DMS79 treated with DMSO at 0.1 percent for 48 hours (cell line): ENCODE results near the gene JSRP1.

Experiments used
- DNase-seq: peaks from one replicate; lab custom pipeline; 2025; lab: John Stamatoyannopoulos, UW

The JSRP1 gene

GRCh38 chr19:2246801-2247361 is 9.3 kb downstream of the JSRP1 start:
- no peak for DNase-seq

DNA sequence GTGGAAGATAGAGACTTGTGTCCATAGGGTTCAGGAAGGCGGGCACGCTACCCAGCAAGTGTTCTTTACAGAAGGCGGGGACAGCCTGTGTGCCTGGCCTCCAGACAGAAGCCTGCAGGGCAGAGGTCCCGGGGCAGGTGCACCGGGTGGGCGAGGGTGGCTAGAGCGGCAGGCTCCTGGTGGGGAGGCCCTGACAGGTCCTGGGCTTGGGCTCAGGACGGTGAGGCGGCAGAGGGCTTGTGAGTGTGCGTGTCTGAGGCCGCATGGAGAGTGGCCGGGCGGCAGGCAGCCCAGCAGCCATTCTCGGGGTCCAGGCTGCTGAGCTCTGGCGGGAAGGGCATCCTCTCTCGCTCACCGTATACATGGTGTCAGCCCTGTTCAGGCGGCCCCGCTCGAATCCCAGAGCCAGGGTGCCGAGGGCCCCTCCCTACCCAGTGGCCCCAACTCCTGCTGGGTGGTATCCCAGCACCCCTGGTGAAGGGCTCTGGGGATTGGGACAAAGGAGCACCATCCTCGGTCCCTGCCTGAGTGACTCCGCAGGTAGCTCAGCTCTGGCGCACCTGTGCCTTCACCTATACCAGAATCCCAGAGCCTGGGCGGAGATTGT is 10.1 kb downstream of the JSRP1 start:
- DNase-seq, result no peak

DNA sequence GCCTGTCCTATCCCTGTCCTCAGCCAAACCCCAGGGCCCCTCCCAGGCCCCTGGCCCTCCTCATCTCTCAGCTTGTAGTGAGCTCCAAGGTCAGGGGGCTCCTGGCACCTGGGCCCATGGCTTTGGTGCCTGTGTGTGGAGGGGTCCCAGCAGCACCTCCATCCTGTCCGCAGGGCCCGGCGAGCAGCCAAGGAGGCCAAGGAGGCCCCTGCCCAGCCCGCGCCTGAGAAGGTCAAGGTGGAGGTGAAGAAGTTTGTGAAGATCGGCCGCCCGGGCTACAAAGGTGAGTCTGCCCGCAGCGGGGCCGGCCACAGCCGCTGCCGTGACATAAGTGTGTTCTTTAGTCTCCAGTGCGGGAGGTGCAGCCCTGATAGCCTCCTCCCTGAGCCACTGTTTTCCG is 10.9 kb downstream of the JSRP1 start:
- DNase-seq, result no peak

DNA sequence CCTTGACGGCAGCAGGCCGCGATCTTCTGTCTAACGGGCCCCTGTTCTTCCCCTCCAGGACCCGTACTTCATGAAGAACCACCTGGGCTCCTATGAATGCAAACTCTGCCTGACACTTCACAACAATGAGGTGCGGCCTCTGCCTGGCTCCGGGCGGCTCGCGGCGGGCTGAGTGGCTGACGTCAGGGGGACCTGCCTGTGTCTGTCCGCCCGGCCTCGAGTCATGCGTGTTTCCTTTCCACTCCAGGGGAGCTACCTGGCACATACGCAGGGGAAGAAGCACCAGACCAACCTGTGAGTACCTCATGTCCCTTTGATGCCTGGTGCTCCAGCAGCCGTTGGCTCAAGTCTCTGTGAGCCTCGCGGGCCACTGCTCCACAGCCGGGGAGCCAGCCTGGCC is 11.7 kb downstream of the JSRP1 start:
- no peak for DNase-seq

DNA sequence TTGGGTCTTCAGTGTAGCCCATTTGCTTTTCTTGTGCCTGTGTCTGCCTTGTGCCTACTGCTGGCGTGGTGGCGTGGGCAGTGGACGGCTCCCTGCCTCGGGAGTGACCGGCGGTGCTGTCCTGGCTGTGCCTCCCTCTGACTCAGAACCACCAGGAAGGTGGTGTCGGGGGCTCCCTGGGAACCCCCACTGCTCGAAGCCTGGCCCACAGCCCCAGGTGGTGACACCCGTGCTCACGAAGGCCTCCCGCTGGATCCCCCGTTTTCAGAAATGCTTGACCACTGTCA is 12.1 kb downstream of the JSRP1 start:
- no peak for DNase-seq

DNA sequence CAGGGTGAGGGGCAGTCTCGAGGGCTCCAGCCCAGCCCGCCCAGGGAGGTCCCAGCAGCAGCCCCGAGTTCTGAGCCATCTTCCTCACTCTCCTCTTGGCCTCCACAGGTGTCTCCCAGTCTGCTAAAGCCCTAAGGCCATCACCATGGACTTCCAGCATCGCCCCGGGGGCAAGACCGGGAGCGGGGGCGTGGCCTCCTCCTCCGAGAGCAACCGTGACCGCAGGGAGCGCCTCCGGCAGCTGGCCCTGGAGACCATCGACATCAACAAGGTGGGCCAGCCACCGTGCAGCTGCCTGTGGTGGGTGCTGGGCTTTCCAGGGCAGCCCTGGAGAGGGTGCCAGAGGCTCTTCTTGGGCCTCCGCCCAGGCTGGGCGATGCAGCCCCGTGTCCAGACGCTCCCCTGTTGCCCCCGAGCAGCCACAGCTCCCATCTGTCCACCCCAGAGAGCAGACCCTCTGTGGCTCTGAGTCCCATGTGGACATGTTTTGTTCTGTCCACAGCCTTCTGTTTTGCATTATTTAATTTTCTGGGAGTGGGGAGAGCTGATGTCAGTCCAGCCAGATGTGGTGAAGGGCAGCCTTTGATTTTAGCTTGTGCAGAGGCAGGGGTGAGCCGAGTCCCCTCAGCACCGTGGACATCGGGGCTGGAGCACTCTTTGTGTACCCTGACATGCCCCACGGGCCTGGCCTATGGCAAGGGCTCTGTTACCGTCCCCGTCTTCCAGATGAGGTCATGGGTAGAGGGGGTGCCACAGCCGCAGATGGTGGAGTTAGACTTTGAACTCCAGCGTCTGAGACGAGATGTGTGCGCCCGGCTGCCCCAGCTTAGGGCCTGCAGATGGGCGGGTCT is 12.7 kb downstream of the JSRP1 start:
- no peak for DNase-seq

- DNase-seq, result no peak
These were observed 13.4 kb downstream of the JSRP1 start for GRCh38 chr19:2242816-2243215.

GRCh38 chr19:2242092-2242537 is 14.1 kb downstream of the JSRP1 start:
- no peak for DNase-seq

- no peak for DNase-seq
These were observed 15.1 kb downstream of the JSRP1 start for GRCh38 chr19:2240881-2241760.

DNA sequence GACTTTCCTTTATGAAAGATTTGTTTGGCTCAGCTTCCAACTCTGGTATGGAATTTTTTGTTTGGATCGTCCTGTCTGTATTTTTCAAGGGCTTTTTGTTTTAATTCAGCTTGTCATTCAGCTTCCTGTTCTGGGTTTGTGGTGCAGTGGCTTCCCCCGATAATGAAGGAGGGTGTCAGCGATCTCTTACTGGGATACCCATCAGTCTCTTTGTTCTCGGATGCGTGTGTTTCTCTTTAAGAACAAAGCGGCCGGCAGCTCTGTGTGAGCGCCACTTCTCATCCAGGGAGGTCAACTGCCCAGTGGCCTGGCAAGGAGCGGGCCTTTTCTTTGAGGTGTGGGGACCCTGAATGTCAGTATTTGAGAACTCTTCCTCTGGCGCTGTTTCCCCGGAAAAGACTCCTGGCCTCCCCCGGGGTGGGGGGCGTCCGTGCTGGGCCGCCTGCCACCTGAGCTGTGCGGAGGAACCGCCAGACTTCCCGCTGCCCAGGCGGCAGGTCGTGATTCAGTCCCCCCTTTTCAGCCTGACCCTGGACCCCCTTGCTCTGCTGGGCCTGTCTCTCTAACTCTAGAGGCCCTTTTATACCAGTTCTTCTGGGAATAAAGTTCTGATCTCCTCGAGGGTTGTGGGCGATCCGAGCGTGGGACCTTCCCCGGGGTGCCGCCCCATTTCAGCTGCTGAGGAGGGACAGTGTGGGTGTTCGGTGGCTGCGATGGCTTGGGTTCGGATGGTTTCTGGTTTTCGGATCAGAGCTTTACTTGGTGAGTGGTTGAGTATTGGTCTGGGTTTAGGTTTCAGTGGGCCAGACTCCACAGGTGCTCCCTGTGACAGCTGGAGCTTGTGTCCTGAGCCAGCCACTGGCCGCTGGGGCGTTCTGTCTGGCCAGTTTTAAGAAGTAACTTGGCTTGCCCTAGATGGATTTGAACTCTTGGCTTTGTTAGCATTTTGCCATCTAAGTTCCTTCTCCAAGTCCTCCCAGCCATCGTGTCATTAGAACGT is 16.1 kb downstream of the JSRP1 start:
- DNase-seq, result peak; percentile 11

DNA sequence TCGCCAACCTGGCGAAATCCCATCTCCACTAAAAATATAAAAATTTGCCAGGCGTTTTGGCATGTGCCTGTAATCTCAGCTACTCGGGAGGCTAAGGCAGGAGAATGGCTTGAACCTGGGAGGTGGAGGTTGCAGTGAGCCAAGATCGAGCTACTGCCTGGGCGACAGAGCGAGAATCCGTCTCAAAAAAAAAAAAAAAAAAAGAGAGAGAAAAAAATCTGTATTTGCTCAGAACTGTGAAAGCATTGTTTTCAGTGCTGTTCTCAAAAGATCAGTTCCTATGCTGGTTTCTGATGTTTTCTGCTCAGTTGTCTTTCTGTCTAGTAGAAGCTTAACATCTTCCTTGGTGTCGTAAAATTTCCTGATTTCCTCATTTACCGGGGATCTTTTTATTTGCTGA is 17.0 kb downstream of the JSRP1 start:
- DNase-seq, result no peak

- no peak for DNase-seq
These were observed 18.4 kb downstream of the JSRP1 start for GRCh38 chr19:2237869-2238153.

GRCh38 chr19:2237051-2237868 is 19.0 kb downstream of the JSRP1 start:
- DNase-seq, result no peak

DNA sequence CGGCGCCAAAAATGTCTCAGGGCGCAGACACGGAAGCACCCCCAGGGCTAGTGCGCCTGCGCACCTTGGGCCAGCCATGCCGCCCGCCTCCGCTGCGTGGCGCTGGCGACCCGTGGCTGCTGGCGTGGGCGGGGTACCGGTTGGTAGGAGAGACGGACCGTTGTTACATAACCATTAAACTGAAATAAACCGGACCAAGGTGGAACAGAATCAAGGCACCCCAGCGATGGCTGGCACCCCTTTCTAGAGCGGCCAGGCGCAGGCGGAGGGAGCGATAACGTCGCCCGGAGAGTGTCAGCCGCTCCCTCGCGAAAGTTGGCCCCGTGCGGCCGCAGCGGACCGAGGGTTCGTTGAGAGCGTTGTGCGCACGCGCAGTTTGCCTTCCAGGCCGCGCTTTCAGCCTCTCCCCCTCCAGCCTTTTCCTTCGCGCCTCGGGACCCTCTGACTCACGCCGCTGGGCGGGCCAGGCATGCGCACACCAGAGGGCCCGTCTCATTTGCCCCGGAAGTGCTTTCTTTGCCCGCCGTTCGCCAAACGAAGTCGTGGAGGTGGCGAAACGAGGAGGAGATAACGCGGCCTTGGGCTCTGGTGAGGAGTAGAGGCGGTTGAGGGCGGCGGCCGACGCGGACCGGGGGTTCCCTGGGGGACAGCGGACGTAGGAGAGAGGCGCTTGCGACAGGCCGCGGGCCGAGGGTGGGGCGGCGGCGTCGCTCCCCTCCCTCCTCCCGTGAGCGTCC is 19.7 kb downstream of the JSRP1 start, which contains the start of the genes PLEKHJ1 and SF3A2:
Gene PLEKHJ1 (minus strand): TSS at position 16 of the 737 bp plus-strand sequence. CDS start 81 bp downstream, outside the sequence.
Gene SF3A2 (plus strand): TSS at position 511 of the 737 bp plus-strand sequence. CDS start 6,595 bp downstream, outside the sequence.
- peak; percentile 97 for DNase-seq

DNA sequence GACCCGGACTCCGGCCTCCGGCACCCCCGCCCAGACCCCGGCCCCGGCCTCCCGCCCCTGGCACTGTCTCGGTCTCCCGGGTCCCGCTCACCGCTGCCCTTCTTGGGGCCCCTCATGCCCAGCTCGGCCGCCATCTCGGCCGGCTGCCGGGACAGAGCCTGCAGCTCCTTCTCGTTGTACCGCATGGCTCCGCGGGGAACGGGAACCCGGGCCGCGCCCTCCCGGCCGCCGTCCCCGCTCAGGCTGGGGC is 20.2 kb downstream of the JSRP1 start:
- no peak for DNase-seq

DNA sequence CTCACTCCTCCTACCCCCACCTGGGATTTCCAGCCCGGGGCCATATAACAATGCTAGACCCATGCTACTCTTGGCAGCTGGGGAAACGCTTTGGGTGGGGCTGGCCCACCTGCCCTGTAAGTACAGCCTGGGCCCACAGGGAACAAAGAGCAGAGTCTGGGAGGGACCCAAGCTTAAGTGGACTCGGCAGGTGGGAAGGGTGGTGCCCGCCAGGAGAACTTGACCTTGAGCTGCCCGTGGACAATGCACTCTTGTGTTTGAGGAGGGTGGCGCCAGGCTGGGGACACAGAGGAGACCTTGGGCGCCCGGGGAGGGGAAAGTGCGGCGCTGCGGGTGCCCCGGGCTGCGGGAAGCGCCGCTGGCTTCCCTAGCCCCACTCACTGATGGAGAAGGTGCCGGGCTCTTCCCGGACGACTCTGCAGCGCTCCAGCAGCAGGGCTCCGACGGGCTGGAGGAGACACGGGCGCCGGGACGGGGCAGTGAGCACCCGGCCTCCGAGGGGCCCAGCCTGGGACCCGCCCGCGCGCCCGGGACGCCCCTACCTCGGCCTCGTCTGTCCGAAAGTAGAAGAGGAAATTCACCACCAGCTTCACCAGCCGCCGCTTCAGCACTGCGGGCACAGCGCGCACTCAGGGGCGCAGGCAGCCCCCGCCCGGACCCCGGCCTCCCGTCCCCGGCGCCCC is 20.7 kb downstream of the JSRP1 start:
- peak; percentile 69 for DNase-seq

DNA sequence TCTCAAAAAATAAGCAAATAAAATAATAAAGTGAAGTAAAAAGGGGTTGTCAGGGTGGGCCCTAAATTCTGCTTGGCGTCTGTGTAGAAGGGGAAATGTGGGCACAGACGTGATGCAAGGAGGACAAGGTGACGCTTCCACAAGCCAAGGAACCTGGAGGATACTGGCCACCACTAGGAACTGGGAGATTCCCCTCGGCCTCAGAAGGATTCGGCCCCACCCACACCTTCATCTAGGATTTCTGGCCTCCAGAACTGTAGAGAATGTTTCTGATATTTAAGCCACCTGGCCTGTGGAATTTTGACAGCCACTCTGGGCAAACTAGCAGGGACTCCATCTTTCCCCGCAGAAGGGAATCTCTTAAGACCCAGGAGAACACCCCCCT is 21.2 kb downstream of the JSRP1 start:
- DNase-seq, result no peak

DNA sequence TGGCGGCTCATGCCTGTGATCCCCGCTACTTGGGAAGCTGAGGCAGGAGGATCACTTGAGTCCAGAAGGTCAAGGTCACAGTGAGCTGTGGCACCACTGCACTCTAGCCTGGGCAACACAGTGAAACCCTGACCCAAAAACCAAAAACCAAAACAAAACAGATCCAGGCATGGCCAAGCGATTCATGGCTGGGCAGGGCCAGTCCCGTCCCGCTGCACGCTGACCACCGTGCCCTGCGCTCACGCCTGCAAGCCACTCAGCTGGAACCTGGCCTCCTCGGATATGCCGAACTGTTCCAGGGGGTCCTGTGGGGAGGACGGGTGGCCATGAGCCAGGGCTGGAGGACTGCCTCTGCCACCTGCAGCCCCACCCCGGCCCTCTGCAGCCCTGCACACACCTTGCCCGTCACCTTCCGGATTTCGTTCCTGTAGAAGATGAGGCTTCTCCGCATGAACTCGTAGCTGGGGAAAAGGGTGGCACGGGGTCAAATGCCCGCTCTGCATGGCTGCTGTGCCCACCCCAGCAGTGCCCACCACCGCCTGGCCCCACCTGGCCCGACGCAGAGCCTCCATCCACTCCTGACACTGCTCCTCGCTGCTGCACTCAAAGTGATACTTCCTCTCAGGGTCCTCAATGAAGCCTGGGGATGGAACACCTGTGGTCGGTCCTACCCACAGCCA is 22.5 kb downstream of the JSRP1 start:
- no peak for DNase-seq
